Lower leg skin (tissue), 3 donors: ENCODE results near the gene GALE.

Experiments used
- POLR2A ChIP-seq, 2 donors: fragments of 450-650 bp; IDR thresholded peaks; one replicate each; pipeline ENCODE4 v1.6.1; 2016 to 2017; ENCODE audit warnings: antibody characterized with exemption in 2 of 2, mild to moderate bottlenecking in 1 of 2, moderate library complexity in 1 of 2
- TF ChIP-seq, protein P1 (sequence below), 3 donors: fragments of 450-650 bp; IDR thresholded peaks; one replicate each; pipeline ENCODE4 v1.5.1; 2016; ENCODE audit warnings: antibody characterized with exemption in 3 of 3, mild to moderate bottlenecking in 3 of 3, moderate library complexity in 2 of 3

DNA sequence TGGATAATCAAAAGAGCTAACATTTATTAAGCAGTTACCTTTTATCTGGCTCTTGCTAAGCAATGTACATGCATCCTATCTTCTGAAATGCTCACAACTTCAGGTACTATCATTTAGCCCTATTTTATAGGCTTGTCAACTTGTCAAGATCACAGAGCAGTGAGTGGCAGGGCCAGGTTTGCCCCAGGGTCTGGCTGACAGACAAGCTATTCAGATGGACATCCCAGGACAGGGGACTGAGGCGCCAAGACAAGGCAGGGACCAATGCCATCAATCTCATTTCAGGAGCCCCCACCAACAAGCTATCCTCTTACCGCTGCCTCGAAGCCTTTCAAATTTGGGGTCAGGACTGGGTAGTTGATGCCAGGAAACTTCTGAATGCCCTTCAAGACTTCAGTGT is 15.8 kb upstream of the GALE start:
- TF ChIP-seq, protein P1, sequence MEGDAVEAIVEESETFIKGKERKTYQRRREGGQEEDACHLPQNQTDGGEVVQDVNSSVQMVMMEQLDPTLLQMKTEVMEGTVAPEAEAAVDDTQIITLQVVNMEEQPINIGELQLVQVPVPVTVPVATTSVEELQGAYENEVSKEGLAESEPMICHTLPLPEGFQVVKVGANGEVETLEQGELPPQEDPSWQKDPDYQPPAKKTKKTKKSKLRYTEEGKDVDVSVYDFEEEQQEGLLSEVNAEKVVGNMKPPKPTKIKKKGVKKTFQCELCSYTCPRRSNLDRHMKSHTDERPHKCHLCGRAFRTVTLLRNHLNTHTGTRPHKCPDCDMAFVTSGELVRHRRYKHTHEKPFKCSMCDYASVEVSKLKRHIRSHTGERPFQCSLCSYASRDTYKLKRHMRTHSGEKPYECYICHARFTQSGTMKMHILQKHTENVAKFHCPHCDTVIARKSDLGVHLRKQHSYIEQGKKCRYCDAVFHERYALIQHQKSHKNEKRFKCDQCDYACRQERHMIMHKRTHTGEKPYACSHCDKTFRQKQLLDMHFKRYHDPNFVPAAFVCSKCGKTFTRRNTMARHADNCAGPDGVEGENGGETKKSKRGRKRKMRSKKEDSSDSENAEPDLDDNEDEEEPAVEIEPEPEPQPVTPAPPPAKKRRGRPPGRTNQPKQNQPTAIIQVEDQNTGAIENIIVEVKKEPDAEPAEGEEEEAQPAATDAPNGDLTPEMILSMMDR (IDR thresholded peaks at IDR 0.05) = no peak
- no peak for TF ChIP-seq POLR2A (IDR thresholded peaks at IDR 0.05)
